CD4-positive, alpha-beta T cell (primary cell): ENCODE results near the gene SERPINI1. TPM values are rescaled to one million over a fixed set of nuclear protein-coding genes. Genes with fewer than 3 reads are reported as not detected.

Experiments
- ATAC-seq: fragments of 200-7000 bp; cut with Tn5 transposase; one replicate; pipeline ENCODE4 v1.10.0; 2022; ENCODE audit warnings: mild to moderate bottlenecking; ENCODE audit not compliant: poor library complexity
- CTCF ChIA-PET: fragments of 350-600 bp; sonication (Branson Sonifier 250); formaldehyde crosslinking; loops from one replicate; lab custom pipeline; 2021; ENCODE audit warnings: antibody characterized with exemption, inconsistent platforms; lab: Charles Lee
- POLR2A ChIA-PET: fragments of 350-600 bp; sonication (Branson Sonifier 250); formaldehyde crosslinking; loops from one replicate; lab custom pipeline; 2021; ENCODE audit warnings: antibody characterized with exemption, inconsistent platforms; lab: Charles Lee
- DNase-seq, 14 experiments: peaks; one replicate each; pipeline ENCODE4 v3.0.0-alpha.2; 2013 to 2020; ENCODE audit warnings: mixed read lengths in 2 of 14
- H3K27ac ChIP-seq, 2 donors: one replicate each; pipeline versions ENCODE4 v1.5.1 to v1.7.0; 2013; ENCODE audit warnings: low read length in 2 of 2, low read depth in 1 of 2, mild to moderate bottlenecking in 1 of 2
- H3K27me3 ChIP-seq, 2 experiments: 1 replicate in 1 of 2; 2 replicates in 1 of 2; pipeline versions ENCODE4 v1.6.1 to v1.7.0; 2013; ENCODE audit warnings: low read length in 2 of 2, control low read depth in 1 of 2, mild to moderate bottlenecking in 1 of 2, moderate library complexity in 1 of 2; ENCODE audit not compliant: insufficient read depth in 2 of 2, control insufficient read depth in 1 of 2
- H3K36me3 ChIP-seq: one replicate; pipeline ENCODE4 v1.6.1; 2013; ENCODE audit warnings: low read length, control low read depth; ENCODE audit not compliant: insufficient read depth
- H3K4me1 ChIP-seq: one replicate; pipeline ENCODE4 v1.6.1; 2013; ENCODE audit warnings: low read length, control low read depth; ENCODE audit not compliant: insufficient read depth
- H3K4me3 ChIP-seq: one replicate; pipeline ENCODE4 v1.5.1; 2013; ENCODE audit warnings: mild to moderate bottlenecking, low read length, moderate library complexity
- H3K9me3 ChIP-seq, 2 experiments: 1 replicate in 1 of 2; 2 replicates in 1 of 2; pipeline versions ENCODE4 v1.6.1 to v1.7.0; 2013; ENCODE audit warnings: low read length in 2 of 2, mild to moderate bottlenecking in 2 of 2, control low read depth in 1 of 2, moderate library complexity in 1 of 2; ENCODE audit not compliant: control insufficient read depth in 1 of 2, insufficient read depth in 1 of 2
- H3K27ac Mint-ChIP-seq: one replicate; pipeline ENCODE4 v1.8.0; 2020; ENCODE audit warnings: mixed read lengths
- H3K27me3 Mint-ChIP-seq: one replicate; pipeline ENCODE4 v1.8.0; 2021; ENCODE audit warnings: mixed read lengths
- H3K36me3 Mint-ChIP-seq: one replicate; pipeline ENCODE4 v1.8.0; 2021; ENCODE audit warnings: low read depth, mixed read lengths
- H3K4me1 Mint-ChIP-seq: one replicate; pipeline ENCODE4 v1.8.0; 2021; ENCODE audit warnings: low read depth, mixed read lengths
- H3K4me3 Mint-ChIP-seq: one replicate; pipeline ENCODE4 v1.8.0; 2020; ENCODE audit warnings: mild to moderate bottlenecking, mixed read lengths
- H3K9me3 Mint-ChIP-seq: one replicate; pipeline ENCODE4 v1.8.0; 2020; ENCODE audit warnings: mixed read lengths
- CTCF ChIP-seq: fragments of 200-600 bp; IDR thresholded peaks from one replicate; pipeline ENCODE4 v1.8.0; 2022; ENCODE audit warnings: antibody characterized with exemption, mild to moderate bottlenecking
- intact Hi-C, 2 experiments: fragments of 100-400 bp; cut with DNase I in 1 of 2; cut with micrococcal nuclease in 1 of 2; formaldehyde crosslinking; loops; one replicate each; pipeline versions ENCODE4 v1.15.1 to v1.9.0; 2023 to 2025; cut with DNase I, micrococcal nuclease
- total RNA-seq, 174 experiments: library from RNA in 2 of 174; stranded (reverse) in 2 of 174; gene quantifications; one replicate each; pipeline ENCODE4 v1.2.3 and lab custom pipeline; 2021 to 2026

SERPINI1 gene
- total RNA-seq, 2 experiments from 2014 or later = 0.64 to 0.66 TPM

- Mint-ChIP-seq H3K9me3 (no peaks in the 10 kb centered on the region), H3K4me3 (no peak overlapping the region), H3K27me3 (peaks cover 10% of the 10 kb centered on the region), H3K27ac (no peak overlapping the region), H3K36me3 (no peaks in the 10 kb centered on the region), H3K4me1 (no peaks in the 10 kb centered on the region)
- ATAC-seq (no peak), DNase-seq (no peak)
- no peak overlapping the region for H3K27ac ChIP-seq
- TF ChIP-seq CTCF = no peak
- intact Hi-C loops = no loop called here
- H3K9me3 ChIP-seq = no peaks in the 10 kb centered on the region
- no peak overlapping the region for H3K4me3 ChIP-seq
- H3K27me3 ChIP-seq = no peaks in the 10 kb centered on the region
- ChIA-PET POLR2A (no interaction called here), CTCF (interaction anchor here (1.2 kb wide), 1 partner anchor 7 kb away, joined by 3 read pairs; no protein-coding TSS in a partner anchor)
- no peaks in the 10 kb centered on the region for H3K4me1 ChIP-seq
- no peaks in the 10 kb centered on the region for H3K36me3 ChIP-seq
These were observed 139.3 kb downstream of the SERPINI1 start for GRCh38 chr3:167874671-167875372.

Other genes starting within 250 kb of the SERPINI1 start
- 1 to 10 TPM in 1 of 2 experiments, under 1 TPM in 1; 0.42 to 1.1 TPM for gene WDR49, start 81.8 kb upstream of the SERPINI1 start, total RNA-seq
- gene PDCD10, start 829 bp upstream of the SERPINI1 start, total RNA-seq = 10 to 100 TPM; 19.0 to 22.8 TPM